GM12878 (cell line): ENCODE data around the gene POU3F3. TPM values are rescaled to one million over a fixed set of nuclear protein-coding genes. Genes with fewer than 3 reads are reported as not detected.

Source experiments
- ATAC-seq: fragments of 200-7000 bp; cut with Tn5 transposase; 3 replicates; pipeline ENCODE4 v1.9.1; 2020; ENCODE audit warnings: mild to moderate bottlenecking, moderate library complexity
- BruUV-seq: library from RNA; stranded (reverse); fragments of 400-500 nt; replicated peaks from 2 replicates; lab custom pipeline; 2021; lab: Mats Ljungman, UMichigan
- CTCF ChIA-PET: fragments of 300-600 bp; sonication (Branson Sonifier 250); formaldehyde crosslinking; extraction: SDS; loops from one replicate; lab custom pipeline; 2021; ENCODE audit warnings: inconsistent platforms; lab: Yijun Ruan, JAX
- POLR2A ChIA-PET: fragments of 350-600 bp; formaldehyde crosslinking; extraction: SDS; loops from one replicate; lab custom pipeline; 2021; ENCODE audit warnings: inconsistent platforms; lab: Charles Lee
- RAD21 ChIA-PET: fragments of 300-600 bp; sonication (Branson Sonifier 250); formaldehyde crosslinking; loops from one replicate; lab custom pipeline; 2023; ENCODE audit warnings: antibody characterized with exemption; ENCODE audit not compliant: unreplicated experiment; lab: Charles Lee
- SMC1A ChIA-PET: fragments of 300-600 bp; sonication (Branson Sonifier 250); formaldehyde crosslinking; loops from one replicate; lab custom pipeline; 2023; ENCODE audit not compliant: unreplicated experiment, uncharacterized antibody; lab: Charles Lee
- DNase-seq: peaks from one replicate; pipeline ENCODE4 v3.0.0-alpha.2; 2011; ENCODE audit warnings: low read depth, low spot score
- FAIRE-seq: peaks from 3 replicates; lab custom pipeline; 2011; peaks lifted over from hg19 to GRCh38; lab: Jason Lieb, UNC
- H2AFZ ChIP-seq: 2 replicates; pipeline ENCODE4 v1.6.0; 2011; ENCODE audit warnings: low read depth, low read length, control low read depth; ENCODE audit not compliant: control insufficient read depth
- H3K27ac ChIP-seq: 2 replicates; pipeline ENCODE4 v1.5.1; 2011; ENCODE audit warnings: control low read depth; ENCODE audit not compliant: control insufficient read depth, insufficient read depth
- H3K27me3 ChIP-seq, 2 experiments: replicated peaks in 1 of 2; 2 replicates each; pipeline versions ENCODE4 v1.6.0 to v1.6.1; 2011; ENCODE audit warnings: low read length in 1 of 2; ENCODE audit not compliant: control insufficient read depth in 2 of 2, insufficient read depth in 2 of 2
- H3K36me3 ChIP-seq, 2 experiments: 2 replicates each; pipeline ENCODE4 v1.5.1; 2011; ENCODE audit warnings: low read length in 1 of 2; ENCODE audit not compliant: control insufficient read depth in 2 of 2, insufficient read depth in 2 of 2
- H3K4me1 ChIP-seq: 2 replicates; pipeline ENCODE4 v1.6.1; 2011; ENCODE audit warnings: mild to moderate bottlenecking, low read length, moderate library complexity, mixed read lengths; ENCODE audit not compliant: control insufficient read depth, insufficient read depth
- H3K4me2 ChIP-seq: 2 replicates; pipeline ENCODE4 v1.6.0; 2011; ENCODE audit warnings: control low read depth; ENCODE audit not compliant: control insufficient read depth, insufficient read depth
- H3K4me3 ChIP-seq: fragments of 200-600 bp; sonication (generic); 2 replicates; pipeline ENCODE4 v1.5.1; 2016
- H3K79me2 ChIP-seq: 2 replicates; pipeline ENCODE4 v1.6.0; 2011; ENCODE audit warnings: low read length; ENCODE audit not compliant: control insufficient read depth, insufficient read depth
- H3K9ac ChIP-seq: 2 replicates; pipeline ENCODE4 v1.8.0; 2011; ENCODE audit warnings: low read length, control low read depth, mixed read lengths; ENCODE audit not compliant: control insufficient read depth, insufficient read depth
- H3K9me3 ChIP-seq: replicated peaks from 3 replicates; pipeline ENCODE4 v1.5.1; 2011; ENCODE audit warnings: mild to moderate bottlenecking, low read length; ENCODE audit not compliant: control insufficient read depth, insufficient read depth
- H4K20me1 ChIP-seq: 2 replicates; pipeline ENCODE4 v1.6.0; 2011; ENCODE audit not compliant: control insufficient read depth, insufficient read depth
- CBX5 ChIP-seq: sonication (generic); IDR thresholded peaks from 2 replicates; pipeline ENCODE4 v1.6.1; 2016; ENCODE audit warnings: low read depth, moderate library complexity, mild to moderate bottlenecking, inconsistent platforms
- CHD4 ChIP-seq: fragments of 200-600 bp; sonication (generic); IDR thresholded peaks from 2 replicates; pipeline ENCODE4 v1.6.1; 2016; ENCODE audit warnings: mild to moderate bottlenecking
- EP300 ChIP-seq, 2 experiments: fragments of 150-350 bp in 1 of 2; IDR thresholded peaks; 2 replicates each; pipeline ENCODE4 v1.6.1; 2011 to 2012; ENCODE audit warnings: low read depth in 2 of 2, low read length in 2 of 2, borderline replicate concordance in 1 of 2, improper control_type of control experiment in 1 of 2, inconsistent platforms in 1 of 2; ENCODE audit not compliant: control insufficient read depth in 1 of 2
- FOXK2 ChIP-seq: fragments of 450-650 bp; IDR thresholded peaks from 2 replicates; pipeline ENCODE4 v1.6.1; 2017; ENCODE audit warnings: mild to moderate bottlenecking, moderate library complexity
- HDGF ChIP-seq: fragments of 450-650 bp; IDR thresholded peaks from 2 replicates; pipeline ENCODE4 v1.6.1; 2016; ENCODE audit warnings: antibody characterized with exemption
- MTA2 ChIP-seq: fragments of 450-650 bp; IDR thresholded peaks from 2 replicates; pipeline ENCODE4 v1.6.1; 2016; ENCODE audit warnings: low read depth, mild to moderate bottlenecking, moderate library complexity
- MXI1 ChIP-seq: fragments of 150-350 bp; IDR thresholded peaks from 2 replicates; pipeline ENCODE4 v1.6.1; 2011; ENCODE audit warnings: low read depth, mild to moderate bottlenecking, inconsistent platforms, low read length, improper control_type of control experiment
- NBN ChIP-seq: fragments of 450-650 bp; IDR thresholded peaks from 2 replicates; pipeline ENCODE4 v1.6.1; 2016
- NR2C1 ChIP-seq: fragments of 450-650 bp; IDR thresholded peaks from 2 replicates; pipeline ENCODE4 v1.6.1; 2017; ENCODE audit warnings: antibody characterized with exemption, mild to moderate bottlenecking, moderate library complexity
- PAX8 ChIP-seq: fragments of 450-650 bp; IDR thresholded peaks from 2 replicates; pipeline ENCODE4 v1.6.1; 2017; ENCODE audit warnings: mild to moderate bottlenecking, moderate library complexity
- PML ChIP-seq: IDR thresholded peaks from 2 replicates; pipeline ENCODE4 v1.6.1; 2012; ENCODE audit warnings: low read length, inconsistent platforms
- STAT3 ChIP-seq: IDR thresholded peaks from 2 replicates; pipeline ENCODE4 v1.6.1; 2011; ENCODE audit warnings: low read depth, low read length, improper control_type of control experiment
- TAF1 ChIP-seq: IDR thresholded peaks from 2 replicates; pipeline ENCODE4 v1.6.1; 2011; ENCODE audit warnings: mild to moderate bottlenecking, low read depth, low read length, borderline replicate concordance
- YY1 ChIP-seq: IDR thresholded peaks from 2 replicates; pipeline ENCODE4 v1.6.1; 2011; ENCODE audit warnings: low read depth, mild to moderate bottlenecking, low read length
- ZNF274 ChIP-seq: IDR thresholded peaks from one replicate; pipeline ENCODE4 v1.8.0; 2011; ENCODE audit not compliant: insufficient read length, insufficient read depth
- WGBS: methylation state at CpG from one replicate; pipeline ENCODE4 v1.1.6; 2016; ENCODE audit warnings: low lambda C conversion rate; ENCODE audit not compliant: insufficient replicate concordance, insufficient coverage; ENCODE audit errors: missing lambda C conversion rate; 5-methylcytosine and 5-hydroxymethylcytosine counted together
- in situ Hi-C: fragments of 300-500 bp; cut with MboI; formaldehyde crosslinking; loops from 9 replicates; pipeline ENCODE4 v1.14.3; 2018; ENCODE audit warnings: mixed read lengths
- intact Hi-C: fragments of 100-400 bp; cut with micrococcal nuclease; formaldehyde crosslinking; loops from one replicate; pipeline ENCODE4 v1.14.2; 2022; ENCODE audit not compliant: unreplicated experiment
- polyA plus RNA-seq, 11 experiments: library from polyadenylated mRNA; depleted of rRNA in 4 of 11; unstranded in 6 of 11; stranded (reverse) in 5 of 11; fragments of >200 nt; fragmentation: Nextera tagmentation in 4 of 11; fragmentation: Illumina TruSeq in 1 of 11; extraction: Ambion mirVana in 4 of 11; extraction: Trizol in 1 of 11; gene quantifications; 1 replicate in 1 of 11; 2 replicates in 10 of 11; pipeline versions ENCODE4 v1.2.1 to v1.2.3, GENCODE V29; 2011 to 2016; ENCODE audit warnings: inconsistent platforms in 2 of 11, missing spikeins in 2 of 11, low read depth in 1 of 11
- total RNA-seq, 4 experiments: library from RNA; depleted of rRNA in 3 of 4; stranded (reverse); fragments of >200 nt in 3 of 4; fragmentation: Illumina TruSeq in 1 of 4; extraction: Trizol in 1 of 4; gene quantifications; 2 replicates each; pipeline versions ENCODE4 v1.2.1 to v1.2.3, GENCODE V29; 2013 to 2021
- TF ChIP-seq, protein P1 (sequence below): fragments of 450-650 bp; IDR thresholded peaks from 2 replicates; pipeline ENCODE4 v1.6.1; 2017; ENCODE audit warnings: mild to moderate bottlenecking, low read depth, inconsistent platforms; ENCODE audit not compliant: poor library complexity, severe bottlenecking
- TF ChIP-seq, protein P2 (sequence below): fragments of 450-650 bp; IDR thresholded peaks from 2 replicates; pipeline ENCODE4 v1.6.1; 2016; ENCODE audit warnings: mild to moderate bottlenecking
- TF ChIP-seq, protein P3 (sequence below): fragments of 150-350 bp; IDR thresholded peaks from 2 replicates; pipeline ENCODE4 v1.6.1; 2016; ENCODE audit warnings: low read depth, low read length

Gene POU3F3
- total and polyA plus RNA-seq, 10 of the 15 experiments (the other 5 are each of a cell fraction or from before 2014, with no cell fraction given), result not detected

DNA sequence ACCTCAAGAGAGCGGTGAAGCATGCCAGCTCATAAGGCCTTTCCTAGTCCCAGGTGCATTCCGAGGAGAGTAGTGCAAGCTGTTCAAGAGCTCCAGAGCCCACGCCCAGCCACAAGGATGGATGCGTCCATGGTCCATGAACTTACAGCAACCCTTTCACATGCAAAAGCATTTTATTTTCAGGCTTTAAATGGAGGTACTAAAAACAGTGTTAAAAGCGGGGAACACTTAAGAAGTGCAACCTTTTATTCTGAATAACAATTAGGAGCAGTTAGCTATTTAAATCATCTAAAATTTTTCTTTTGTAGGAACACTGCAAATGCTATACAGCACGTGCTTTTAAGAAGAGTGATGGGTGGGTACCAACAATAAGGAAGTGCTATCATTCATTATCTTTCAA is 33.8 kb downstream of the POU3F3 start:
- Histone ChIP-seq H3K27me3 (no peaks in the 10 kb centered on the region; a peak in 1 of 4 replicates), H3K4me2 (no peak overlapping the region), H3K27ac (no peak overlapping the region), H3K9me3 (no peaks in the 10 kb centered on the region), H4K20me1 (no peaks in the 10 kb centered on the region), H3K9ac (no peak overlapping the region), H2AFZ (no peak overlapping the region), H3K79me2 (no peaks in the 10 kb centered on the region), H3K4me3 (no peak overlapping the region), H3K36me3 (no peaks in the 10 kb centered on the region), H3K4me1 (no peaks in the 10 kb centered on the region)
- DNase-seq (no peak), ATAC-seq (no peak), FAIRE-seq (no peak)
- CTCF ChIA-PET, result no interaction called here
- SMC1A ChIA-PET, result no interaction called here
- POLR2A ChIA-PET, result no interaction called here
- BruUV-seq, result no TSS peak
- RAD21 ChIA-PET, result no interaction called here
- in situ Hi-C loops, result no loop called here
- 30% methylated on average over 6 of the region's 6 CpGs for WGBS
- intact Hi-C loops, result no loop called here
- no peak for TF ChIP-seq FOXK2
- no peak for TF ChIP-seq PAX8
- TF ChIP-seq, protein P1, sequence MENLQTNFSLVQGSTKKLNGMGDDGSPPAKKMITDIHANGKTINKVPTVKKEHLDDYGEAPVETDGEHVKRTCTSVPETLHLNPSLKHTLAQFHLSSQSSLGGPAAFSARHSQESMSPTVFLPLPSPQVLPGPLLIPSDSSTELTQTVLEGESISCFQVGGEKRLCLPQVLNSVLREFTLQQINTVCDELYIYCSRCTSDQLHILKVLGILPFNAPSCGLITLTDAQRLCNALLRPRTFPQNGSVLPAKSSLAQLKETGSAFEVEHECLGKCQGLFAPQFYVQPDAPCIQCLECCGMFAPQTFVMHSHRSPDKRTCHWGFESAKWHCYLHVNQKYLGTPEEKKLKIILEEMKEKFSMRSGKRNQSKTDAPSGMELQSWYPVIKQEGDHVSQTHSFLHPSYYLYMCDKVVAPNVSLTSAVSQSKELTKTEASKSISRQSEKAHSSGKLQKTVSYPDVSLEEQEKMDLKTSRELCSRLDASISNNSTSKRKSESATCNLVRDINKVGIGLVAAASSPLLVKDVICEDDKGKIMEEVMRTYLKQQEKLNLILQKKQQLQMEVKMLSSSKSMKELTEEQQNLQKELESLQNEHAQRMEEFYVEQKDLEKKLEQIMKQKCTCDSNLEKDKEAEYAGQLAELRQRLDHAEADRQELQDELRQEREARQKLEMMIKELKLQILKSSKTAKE, result no peak
- TF ChIP-seq CBX5, result no peak
- TF ChIP-seq MTA2, result no peak
- TF ChIP-seq PML, result no peak
- TF ChIP-seq TAF1, result no peak
- TF ChIP-seq NBN, result no peak
- no peak for TF ChIP-seq CHD4
- no peak for TF ChIP-seq ZNF274
- TF ChIP-seq YY1, result no peak
- TF ChIP-seq HDGF, result no peak
- TF ChIP-seq NR2C1, result no peak
- TF ChIP-seq EP300 (IDR thresholded peaks at IDR 0.05; ENCODE audit: borderline replicate concordance in 1 of 2, control insufficient read depth in 1 of 2, low read depth in 2 of 2, low read length in 2 of 2), result no peak
- TF ChIP-seq, protein P2, sequence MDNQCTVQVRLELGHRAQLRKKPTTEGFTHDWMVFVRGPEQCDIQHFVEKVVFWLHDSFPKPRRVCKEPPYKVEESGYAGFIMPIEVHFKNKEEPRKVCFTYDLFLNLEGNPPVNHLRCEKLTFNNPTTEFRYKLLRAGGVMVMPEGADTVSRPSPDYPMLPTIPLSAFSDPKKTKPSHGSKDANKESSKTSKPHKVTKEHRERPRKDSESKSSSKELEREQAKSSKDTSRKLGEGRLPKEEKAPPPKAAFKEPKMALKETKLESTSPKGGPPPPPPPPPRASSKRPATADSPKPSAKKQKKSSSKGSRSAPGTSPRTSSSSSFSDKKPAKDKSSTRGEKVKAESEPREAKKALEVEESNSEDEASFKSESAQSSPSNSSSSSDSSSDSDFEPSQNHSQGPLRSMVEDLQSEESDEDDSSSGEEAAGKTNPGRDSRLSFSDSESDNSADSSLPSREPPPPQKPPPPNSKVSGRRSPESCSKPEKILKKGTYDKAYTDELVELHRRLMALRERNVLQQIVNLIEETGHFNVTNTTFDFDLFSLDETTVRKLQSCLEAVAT, result no peak
- TF ChIP-seq, protein P3, sequence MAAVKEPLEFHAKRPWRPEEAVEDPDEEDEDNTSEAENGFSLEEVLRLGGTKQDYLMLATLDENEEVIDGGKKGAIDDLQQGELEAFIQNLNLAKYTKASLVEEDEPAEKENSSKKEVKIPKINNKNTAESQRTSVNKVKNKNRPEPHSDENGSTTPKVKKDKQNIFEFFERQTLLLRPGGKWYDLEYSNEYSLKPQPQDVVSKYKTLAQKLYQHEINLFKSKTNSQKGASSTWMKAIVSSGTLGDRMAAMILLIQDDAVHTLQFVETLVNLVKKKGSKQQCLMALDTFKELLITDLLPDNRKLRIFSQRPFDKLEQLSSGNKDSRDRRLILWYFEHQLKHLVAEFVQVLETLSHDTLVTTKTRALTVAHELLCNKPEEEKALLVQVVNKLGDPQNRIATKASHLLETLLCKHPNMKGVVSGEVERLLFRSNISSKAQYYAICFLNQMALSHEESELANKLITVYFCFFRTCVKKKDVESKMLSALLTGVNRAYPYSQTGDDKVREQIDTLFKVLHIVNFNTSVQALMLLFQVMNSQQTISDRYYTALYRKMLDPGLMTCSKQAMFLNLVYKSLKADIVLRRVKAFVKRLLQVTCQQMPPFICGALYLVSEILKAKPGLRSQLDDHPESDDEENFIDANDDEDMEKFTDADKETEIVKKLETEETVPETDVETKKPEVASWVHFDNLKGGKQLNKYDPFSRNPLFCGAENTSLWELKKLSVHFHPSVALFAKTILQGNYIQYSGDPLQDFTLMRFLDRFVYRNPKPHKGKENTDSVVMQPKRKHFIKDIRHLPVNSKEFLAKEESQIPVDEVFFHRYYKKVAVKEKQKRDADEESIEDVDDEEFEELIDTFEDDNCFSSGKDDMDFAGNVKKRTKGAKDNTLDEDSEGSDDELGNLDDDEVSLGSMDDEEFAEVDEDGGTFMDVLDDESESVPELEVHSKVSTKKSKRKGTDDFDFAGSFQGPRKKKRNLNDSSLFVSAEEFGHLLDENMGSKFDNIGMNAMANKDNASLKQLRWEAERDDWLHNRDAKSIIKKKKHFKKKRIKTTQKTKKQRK, result no peak
- no peak for TF ChIP-seq STAT3
- TF ChIP-seq MXI1, result no peak
